ENCODE measurements around the gene B3GNT8. TPM values are rescaled to one million over a fixed set of nuclear protein-coding genes. Genes with fewer than 3 reads are reported as not detected.

The B3GNT8 gene
- total RNA-seq, 1 donor from 2014 or later = 3.0 TPM

- peaks cover 2% of the 10 kb centered on the region for H3K4me1 Mint-ChIP-seq (ENCODE audit: low read depth, unreplicated experiment)
- no peaks in the 10 kb centered on the region for H3K9me3 Mint-ChIP-seq (ENCODE audit: unreplicated experiment)
- Histone ChIP-seq H2AFZ (ENCODE audit: low read depth, low read length) (no peak overlapping the region), H3K4me2 (ENCODE audit: low read length) (no peak overlapping the region), H3K9me3 (ENCODE audit: insufficient read depth, low read depth, low read length) (no peaks in the 10 kb centered on the region), H3K36me3 (ENCODE audit: insufficient read depth, low read length) (peaks cover 10% of the 10 kb centered on the region), H3K27me3 (ENCODE audit: insufficient read depth, low read length) (no peaks in the 10 kb centered on the region), H3K4me1 (ENCODE audit: insufficient read depth, low read length) (no peaks in the 10 kb centered on the region), H3K4me3 (ENCODE audit: insufficient read depth, low read depth, low read length) (no peak overlapping the region), H3K79me2 (ENCODE audit: insufficient read depth, low read length) (no peaks in the 10 kb centered on the region), H3K9ac (ENCODE audit: low read length) (no peak overlapping the region), H3K27ac (ENCODE audit: low read depth, low read length) (no peak overlapping the region), H4K20me1 (ENCODE audit: insufficient read depth, low read length) (no peaks in the 10 kb centered on the region)
- no peaks in the 10 kb centered on the region for H3K27me3 Mint-ChIP-seq (ENCODE audit: low read depth, unreplicated experiment)
- FAIRE-seq (no peak), DNase-seq (ENCODE audit: low read depth) (no peak)
- H3K27ac Mint-ChIP-seq (ENCODE audit: unreplicated experiment) = no peak overlapping the region
- no peak overlapping the region for H3K4me3 Mint-ChIP-seq (ENCODE audit: unreplicated experiment)
- TF ChIP-seq EZH2 (IDR thresholded peaks at IDR 0.05; ENCODE audit: insufficient read depth, low read length) = no peak
- TF ChIP-seq, protein P1, sequence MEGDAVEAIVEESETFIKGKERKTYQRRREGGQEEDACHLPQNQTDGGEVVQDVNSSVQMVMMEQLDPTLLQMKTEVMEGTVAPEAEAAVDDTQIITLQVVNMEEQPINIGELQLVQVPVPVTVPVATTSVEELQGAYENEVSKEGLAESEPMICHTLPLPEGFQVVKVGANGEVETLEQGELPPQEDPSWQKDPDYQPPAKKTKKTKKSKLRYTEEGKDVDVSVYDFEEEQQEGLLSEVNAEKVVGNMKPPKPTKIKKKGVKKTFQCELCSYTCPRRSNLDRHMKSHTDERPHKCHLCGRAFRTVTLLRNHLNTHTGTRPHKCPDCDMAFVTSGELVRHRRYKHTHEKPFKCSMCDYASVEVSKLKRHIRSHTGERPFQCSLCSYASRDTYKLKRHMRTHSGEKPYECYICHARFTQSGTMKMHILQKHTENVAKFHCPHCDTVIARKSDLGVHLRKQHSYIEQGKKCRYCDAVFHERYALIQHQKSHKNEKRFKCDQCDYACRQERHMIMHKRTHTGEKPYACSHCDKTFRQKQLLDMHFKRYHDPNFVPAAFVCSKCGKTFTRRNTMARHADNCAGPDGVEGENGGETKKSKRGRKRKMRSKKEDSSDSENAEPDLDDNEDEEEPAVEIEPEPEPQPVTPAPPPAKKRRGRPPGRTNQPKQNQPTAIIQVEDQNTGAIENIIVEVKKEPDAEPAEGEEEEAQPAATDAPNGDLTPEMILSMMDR (IDR thresholded peaks at IDR 0.05; ENCODE audit: insufficient read depth, low read depth, low read length) = no peak
- peaks cover 25% of the 10 kb centered on the region for H3K36me3 Mint-ChIP-seq (ENCODE audit: low read depth, unreplicated experiment)
Measured at GRCh38 chr19:41416194-41416674, 10.9 kb downstream of the B3GNT8 start.

DNA sequence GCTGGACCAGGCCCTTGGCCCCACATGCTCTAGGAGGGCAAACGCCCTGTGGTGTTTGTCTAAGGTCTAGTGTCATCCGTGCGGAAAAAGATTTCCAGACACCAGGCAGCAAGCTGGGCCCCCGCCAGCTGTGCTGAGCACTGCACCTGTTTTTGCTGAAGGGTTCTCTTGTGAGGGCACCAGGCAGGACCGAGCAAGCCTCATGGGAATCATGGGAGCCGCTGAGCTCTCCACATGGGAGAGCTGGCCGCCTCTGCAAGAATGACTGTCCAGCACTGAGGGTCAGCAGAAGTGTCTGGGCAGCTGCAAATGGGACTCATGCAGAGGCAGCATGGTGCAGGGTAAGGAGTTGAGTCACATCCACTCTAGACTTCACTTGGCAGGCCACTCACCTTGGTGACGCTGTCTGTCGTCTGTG is 12.0 kb downstream of the B3GNT8 start:
- no peak overlapping the region for H3K27ac Mint-ChIP-seq (ENCODE audit: unreplicated experiment)
- H3K27ac ChIP-seq (ENCODE audit: low read depth, low read length) = no peak overlapping the region
- no peaks in the 10 kb centered on the region for H3K4me1 ChIP-seq (ENCODE audit: insufficient read depth, low read length)
- H3K4me3 Mint-ChIP-seq (ENCODE audit: unreplicated experiment) = no peak overlapping the region
- peaks cover 27% of the 10 kb centered on the region for H3K36me3 Mint-ChIP-seq (ENCODE audit: low read depth, unreplicated experiment)
- peaks cover 3% of the 10 kb centered on the region for H3K4me1 Mint-ChIP-seq (ENCODE audit: low read depth, unreplicated experiment)
- DNase-seq (ENCODE audit: low read depth) (no peak), FAIRE-seq (no peak)
- TF ChIP-seq, protein P1 (IDR thresholded peaks at IDR 0.05; ENCODE audit: insufficient read depth, low read depth, low read length) = no peak
- no peak for TF ChIP-seq EZH2 (IDR thresholded peaks at IDR 0.05; ENCODE audit: insufficient read depth, low read length)
- no peak overlapping the region for H2AFZ ChIP-seq (ENCODE audit: low read depth, low read length)
- H3K4me3 ChIP-seq (ENCODE audit: insufficient read depth, low read depth, low read length) = no peak overlapping the region
- no peaks in the 10 kb centered on the region for H3K27me3 Mint-ChIP-seq (ENCODE audit: low read depth, unreplicated experiment)
- no peaks in the 10 kb centered on the region for H3K9me3 ChIP-seq (ENCODE audit: insufficient read depth, low read depth, low read length)
- H3K79me2 ChIP-seq (ENCODE audit: insufficient read depth, low read length) = no peaks in the 10 kb centered on the region
- no peak overlapping the region for H3K9ac ChIP-seq (ENCODE audit: low read length)
- H3K4me2 ChIP-seq (ENCODE audit: low read length) = no peak overlapping the region
- no peaks in the 10 kb centered on the region for H4K20me1 ChIP-seq (ENCODE audit: insufficient read depth, low read length)
- H3K27me3 ChIP-seq (ENCODE audit: insufficient read depth, low read length) = no peaks in the 10 kb centered on the region
- H3K36me3 ChIP-seq (ENCODE audit: insufficient read depth, low read length) = peaks cover 9% of the 10 kb centered on the region
- no peaks in the 10 kb centered on the region for H3K9me3 Mint-ChIP-seq (ENCODE audit: unreplicated experiment)

GRCh38 chr19:41414461-41414860 is 12.7 kb downstream of the B3GNT8 start:
- no peaks in the 10 kb centered on the region for H3K4me1 ChIP-seq (ENCODE audit: insufficient read depth, low read length)
- H3K79me2 ChIP-seq (ENCODE audit: insufficient read depth, low read length) = no peaks in the 10 kb centered on the region
- H3K36me3 ChIP-seq (ENCODE audit: insufficient read depth, low read length) = peaks cover 6% of the 10 kb centered on the region
- no peak overlapping the region for H3K27ac ChIP-seq (ENCODE audit: low read depth, low read length)
- H3K27ac Mint-ChIP-seq (ENCODE audit: unreplicated experiment) = no peak overlapping the region
- H3K27me3 ChIP-seq (ENCODE audit: insufficient read depth, low read length) = no peaks in the 10 kb centered on the region
- H3K4me2 ChIP-seq (ENCODE audit: low read length) = no peak overlapping the region
- H3K4me3 Mint-ChIP-seq (ENCODE audit: unreplicated experiment) = no peak overlapping the region
- no peak for TF ChIP-seq EZH2 (IDR thresholded peaks at IDR 0.05; ENCODE audit: insufficient read depth, low read length)
- TF ChIP-seq, protein P1 (IDR thresholded peaks at IDR 0.05; ENCODE audit: insufficient read depth, low read depth, low read length) = no peak
- H3K9me3 Mint-ChIP-seq (ENCODE audit: unreplicated experiment) = no peaks in the 10 kb centered on the region
- DNase-seq (ENCODE audit: low read depth) = no peak
- FAIRE-seq = no peak
- no peaks in the 10 kb centered on the region for H4K20me1 ChIP-seq (ENCODE audit: insufficient read depth, low read length)
- H3K9ac ChIP-seq (ENCODE audit: low read length) = no peak overlapping the region
- no peaks in the 10 kb centered on the region for H3K27me3 Mint-ChIP-seq (ENCODE audit: low read depth, unreplicated experiment)
- H3K4me3 ChIP-seq (ENCODE audit: insufficient read depth, low read depth, low read length) = no peak overlapping the region
- no peaks in the 10 kb centered on the region for H3K9me3 ChIP-seq (ENCODE audit: insufficient read depth, low read depth, low read length)
- peaks cover 8% of the 10 kb centered on the region for H3K4me1 Mint-ChIP-seq (ENCODE audit: low read depth, unreplicated experiment)
- peaks cover 24% of the 10 kb centered on the region for H3K36me3 Mint-ChIP-seq (ENCODE audit: low read depth, unreplicated experiment)
- H2AFZ ChIP-seq (ENCODE audit: low read depth, low read length) = no peak overlapping the region

All from astrocyte (in vitro differentiated cells and primary cell).